ENCODE results near the gene HEPACAM2. TPM values are rescaled to one million over a fixed set of nuclear protein-coding genes. Genes with fewer than 3 reads are reported as not detected.
A peak's percentile ranks its signal among the peaks of the same experiment; 100 is the strongest.

Gene HEPACAM2
- not detected for total RNA-seq

DNA sequence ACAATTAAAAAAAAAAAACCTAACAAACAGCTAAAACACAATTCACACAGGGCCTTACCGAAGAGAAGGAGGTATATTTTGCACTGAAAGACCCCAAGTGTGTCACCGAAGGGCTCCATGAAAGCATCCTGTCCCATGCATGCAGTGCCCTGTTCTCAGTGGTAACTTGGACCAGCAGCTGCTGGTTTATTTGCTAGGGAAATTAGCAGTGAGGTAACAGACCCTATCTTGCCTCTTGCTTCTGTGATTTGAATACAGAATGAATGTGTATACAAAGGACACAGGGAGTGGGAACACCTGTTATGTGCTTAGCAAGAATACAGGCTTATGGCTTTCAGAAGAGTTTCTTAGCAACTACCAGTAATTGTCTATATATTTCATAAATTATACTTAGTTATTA, at the start of gene HEPACAM2:
Gene HEPACAM2 (minus strand): TSS at position 160 of the 400 bp plus-strand sequence.
- Mint-ChIP-seq H3K9me3 (no peaks in the 10 kb centered on the region), H3K4me3 (no peak within 1 kb of the TSS), H3K27ac (no peak within 1 kb of the TSS), H3K27me3 (peaks cover 26% of the 10 kb centered on the region), H3K4me1 (peaks cover 9% of the 10 kb centered on the region), H3K36me3 (no peaks in the 10 kb centered on the region)
- POLR2A ChIA-PET, result no interaction called here
- ATAC-seq (ENCODE audit: low read depth) (no peak), DNase-seq (no peak)

DNA sequence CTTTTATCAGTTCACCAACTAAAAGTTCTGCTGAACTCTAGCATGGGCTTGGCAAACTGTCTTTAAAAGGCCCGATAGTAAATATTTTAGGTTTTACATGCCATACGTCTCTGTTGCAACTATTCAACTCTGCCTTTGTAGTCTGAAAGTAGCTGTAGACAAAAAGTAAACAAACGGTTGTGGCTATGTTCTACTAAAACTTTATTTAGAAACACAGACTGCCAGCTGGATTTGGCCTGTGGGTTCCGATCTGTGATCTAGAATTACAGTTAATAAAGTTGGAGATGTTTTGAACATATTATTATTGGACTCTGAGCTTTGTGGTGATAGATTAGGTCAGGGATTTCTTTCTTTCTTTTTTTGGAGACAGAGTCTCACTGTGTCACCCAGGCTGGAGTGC, 39.0 kb upstream of the HEPACAM2 start:
- no peaks in the 10 kb centered on the region for H3K4me1 Mint-ChIP-seq
- no peak for DNase-seq
- peaks cover 4% of the 10 kb centered on the region for H3K36me3 Mint-ChIP-seq
- POLR2A ChIA-PET, result no interaction called here
- H3K9me3 Mint-ChIP-seq, result no peaks in the 10 kb centered on the region
- ATAC-seq (ENCODE audit: low read depth), result no peak
- H3K27me3 Mint-ChIP-seq, result no peaks in the 10 kb centered on the region
- H3K4me3 Mint-ChIP-seq, result no peak overlapping the region
- no peak overlapping the region for H3K27ac Mint-ChIP-seq

DNA sequence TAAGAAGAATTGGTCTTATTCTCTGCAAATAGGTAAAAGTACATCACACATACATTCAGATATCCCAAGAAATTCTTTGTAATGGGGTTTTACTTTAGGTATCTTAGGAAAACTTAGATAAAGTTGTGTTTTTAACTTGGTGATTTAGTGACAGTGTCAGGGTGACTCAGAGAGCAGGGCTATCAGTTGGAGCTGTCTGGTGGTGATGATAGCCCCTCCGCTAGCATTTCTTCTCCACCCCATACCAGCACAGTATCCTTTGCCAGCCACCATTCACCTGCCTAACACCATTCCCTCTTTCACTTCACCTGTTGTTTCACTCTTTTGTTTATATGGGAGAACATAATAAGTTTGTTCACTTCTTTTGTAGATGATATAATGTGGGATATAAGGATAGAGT, 36.3 kb upstream of the HEPACAM2 start:
- Mint-ChIP-seq H3K4me1 (no peaks in the 10 kb centered on the region), H3K9me3 (no peaks in the 10 kb centered on the region), H3K27ac (no peak overlapping the region), H3K27me3 (no peaks in the 10 kb centered on the region), H3K36me3 (peaks cover 3% of the 10 kb centered on the region), H3K4me3 (no peak overlapping the region)
- ATAC-seq (ENCODE audit: low read depth) (no peak), DNase-seq (no peak)
- POLR2A ChIA-PET, result no interaction called here

DNA sequence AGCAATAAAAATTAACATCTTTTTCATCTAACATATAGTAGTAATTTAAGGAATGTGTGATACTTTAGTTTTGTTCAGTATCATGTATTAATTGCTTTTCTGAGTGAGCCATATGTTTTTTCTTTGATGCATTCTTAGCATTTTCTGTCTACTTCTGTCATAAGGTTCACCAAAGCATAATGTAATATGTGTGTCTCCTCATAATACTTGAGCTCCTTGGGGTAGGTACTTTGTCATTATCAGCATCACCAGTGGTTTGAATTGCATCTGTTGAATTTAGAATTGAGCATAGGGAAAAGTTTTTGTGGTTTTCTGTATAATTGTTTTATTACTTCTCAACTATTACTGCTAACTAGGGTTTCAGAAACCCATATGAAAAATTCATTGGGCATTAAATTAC, 32.4 kb upstream of the HEPACAM2 start:
- DNase-seq (no peak), ATAC-seq (ENCODE audit: low read depth) (no peak)
- POLR2A ChIA-PET, result no interaction called here

DNA sequence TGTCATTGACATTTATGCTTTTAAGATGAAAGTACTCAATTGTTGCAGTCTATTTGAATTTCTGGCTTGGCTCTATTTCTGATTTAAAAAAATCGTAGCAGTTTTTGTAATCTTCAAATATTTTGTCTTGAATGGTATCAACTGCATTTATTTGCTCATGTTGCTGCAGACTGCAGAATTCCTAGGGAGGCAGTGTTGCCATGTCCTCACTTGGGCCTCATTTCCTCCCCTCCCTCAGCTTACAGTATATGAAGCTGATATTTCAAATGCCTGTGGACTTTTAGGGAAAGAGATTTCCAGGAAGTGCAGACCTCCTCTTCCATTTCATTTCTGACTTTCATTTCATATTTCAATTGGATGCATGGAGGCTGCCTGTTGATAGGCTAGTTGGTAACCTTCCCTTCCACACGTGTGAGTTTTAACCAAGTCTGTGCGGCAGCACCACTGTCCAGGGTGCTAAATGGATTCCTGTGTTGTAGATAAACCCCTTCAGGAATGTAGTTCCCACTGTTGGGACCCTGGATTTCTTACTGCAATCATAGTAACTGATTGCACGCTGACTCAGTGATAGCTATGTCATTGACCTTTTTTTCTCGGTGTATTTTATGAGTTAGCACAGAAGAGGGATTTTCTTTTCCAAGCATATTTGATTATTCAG, 23.4 kb upstream of the HEPACAM2 start:
- POLR2A ChIA-PET, result no interaction called here
- no peak for DNase-seq
- Mint-ChIP-seq H3K4me3 (no peak overlapping the region), H3K27ac (no peak overlapping the region), H3K36me3 (peaks cover 2% of the 10 kb centered on the region), H3K4me1 (peaks cover 3% of the 10 kb centered on the region), H3K9me3 (no peaks in the 10 kb centered on the region), H3K27me3 (no peaks in the 10 kb centered on the region)
- no peak for ATAC-seq (ENCODE audit: low read depth)

More for the DNA sequence above, 32.4 kb upstream of the HEPACAM2 start:
- Mint-ChIP-seq H3K4me1 (no peaks in the 10 kb centered on the region), H3K27ac (no peak overlapping the region), H3K4me3 (no peak overlapping the region), H3K27me3 (no peaks in the 10 kb centered on the region), H3K9me3 (no peaks in the 10 kb centered on the region), H3K36me3 (peaks cover 3% of the 10 kb centered on the region)

GRCh38 chr7:93245525-93246432, 19.5 kb upstream of the HEPACAM2 start:
- DNase-seq (no peak), ATAC-seq (ENCODE audit: low read depth) (no peak)
- Mint-ChIP-seq H3K36me3 (peaks cover 2% of the 10 kb centered on the region), H3K4me3 (no peak overlapping the region), H3K27ac (no peak overlapping the region), H3K27me3 (no peaks in the 10 kb centered on the region), H3K9me3 (no peaks in the 10 kb centered on the region), H3K4me1 (peaks cover 3% of the 10 kb centered on the region)
- POLR2A ChIA-PET, result no interaction called here

DNA sequence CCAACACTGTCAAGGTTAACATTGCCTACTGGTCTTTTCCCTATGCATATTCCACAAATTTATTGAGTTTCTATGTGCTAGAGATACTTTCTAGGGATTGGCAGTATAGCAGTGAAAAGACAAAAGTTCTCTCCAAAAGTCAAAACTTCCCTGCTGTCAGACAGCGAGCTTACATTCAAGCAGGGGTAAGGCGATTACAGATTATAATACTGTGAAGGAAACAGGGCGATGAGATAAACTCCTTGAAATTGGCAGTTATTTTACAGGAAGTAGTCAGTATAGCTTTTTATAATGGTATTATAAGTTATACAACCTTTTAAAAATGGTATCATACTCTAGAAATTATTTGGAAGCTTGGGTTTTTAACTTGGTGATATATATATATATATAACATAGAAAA, 15.8 kb upstream of the HEPACAM2 start:
- Mint-ChIP-seq H3K4me1 (peaks cover 3% of the 10 kb centered on the region), H3K4me3 (no peak overlapping the region), H3K27ac (no peak overlapping the region), H3K9me3 (no peaks in the 10 kb centered on the region), H3K36me3 (no peaks in the 10 kb centered on the region), H3K27me3 (no peaks in the 10 kb centered on the region)
- POLR2A ChIA-PET, result no interaction called here
- DNase-seq (no peak), ATAC-seq (ENCODE audit: low read depth) (no peak)

- no peaks in the 10 kb centered on the region for H3K4me1 Mint-ChIP-seq
- DNase-seq, result no peak
- no peak overlapping the region for H3K27ac Mint-ChIP-seq
- H3K36me3 Mint-ChIP-seq, result no peaks in the 10 kb centered on the region
- H3K4me3 Mint-ChIP-seq, result no peak overlapping the region
- ATAC-seq (ENCODE audit: low read depth), result no peak
- H3K9me3 Mint-ChIP-seq, result no peaks in the 10 kb centered on the region
- POLR2A ChIA-PET, result no interaction called here
- no peaks in the 10 kb centered on the region for H3K27me3 Mint-ChIP-seq
These were observed 13.6 kb upstream of the HEPACAM2 start for GRCh38 chr7:93239824-93240223.

GRCh38 chr7:93238748-93239147, 12.5 kb upstream of the HEPACAM2 start:
- H3K27ac Mint-ChIP-seq, result no peak overlapping the region
- POLR2A ChIA-PET, result no interaction called here

GRCh38 chr7:93238131-93238530, 11.9 kb upstream of the HEPACAM2 start:
- Mint-ChIP-seq H3K9me3 (no peaks in the 10 kb centered on the region), H3K36me3 (no peaks in the 10 kb centered on the region), H3K4me3 (no peak overlapping the region), H3K27ac (no peak overlapping the region), H3K4me1 (peaks cover 4% of the 10 kb centered on the region), H3K27me3 (no peaks in the 10 kb centered on the region)
- no peak for DNase-seq
- no peak for ATAC-seq (ENCODE audit: low read depth)
- POLR2A ChIA-PET, result no interaction called here

More at GRCh38 chr7:93238748-93239147, 12.5 kb upstream of the HEPACAM2 start:
- Mint-ChIP-seq H3K4me3 (no peak overlapping the region), H3K27me3 (no peaks in the 10 kb centered on the region), H3K4me1 (peaks cover 2% of the 10 kb centered on the region), H3K9me3 (no peaks in the 10 kb centered on the region), H3K36me3 (no peaks in the 10 kb centered on the region)
- no peak for DNase-seq
- no peak for ATAC-seq (ENCODE audit: low read depth)

DNA sequence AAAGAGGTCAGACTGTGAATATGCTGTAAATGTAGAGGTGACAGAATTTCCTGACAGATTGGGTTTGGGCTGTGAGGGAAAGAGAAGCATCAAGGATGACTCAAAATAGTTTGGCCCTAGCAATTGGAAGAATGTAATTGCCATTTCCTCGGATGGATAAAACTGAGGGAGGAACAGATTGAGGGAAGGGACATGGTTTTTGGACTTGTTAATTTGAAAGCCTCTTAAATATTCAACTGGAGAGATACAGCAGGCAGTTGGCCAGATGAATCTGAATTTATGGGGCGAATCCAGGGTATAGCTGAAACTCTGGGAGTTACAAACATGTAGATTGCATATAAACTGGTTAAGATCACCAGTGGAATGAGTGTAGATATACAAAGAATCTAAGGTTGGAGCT, 9.3 kb upstream of the HEPACAM2 start:
- Mint-ChIP-seq H3K4me1 (peaks cover 7% of the 10 kb centered on the region), H3K4me3 (no peak overlapping the region), H3K27ac (no peak overlapping the region), H3K9me3 (no peaks in the 10 kb centered on the region), H3K36me3 (no peaks in the 10 kb centered on the region), H3K27me3 (no peaks in the 10 kb centered on the region)
- no peak for ATAC-seq (ENCODE audit: low read depth)
- POLR2A ChIA-PET, result no interaction called here
- DNase-seq, result no peak

GRCh38 chr7:93232673-93233018, 6.4 kb upstream of the HEPACAM2 start:
- H3K4me3 Mint-ChIP-seq, result peak overlapping the region; percentile 95
- peaks cover 15% of the 10 kb centered on the region for H3K4me1 Mint-ChIP-seq
- peaks cover 2% of the 10 kb centered on the region for H3K27me3 Mint-ChIP-seq
- H3K36me3 Mint-ChIP-seq, result no peaks in the 10 kb centered on the region
- H3K27ac Mint-ChIP-seq, result peak overlapping the region; percentile 96
- H3K9me3 Mint-ChIP-seq, result no peaks in the 10 kb centered on the region
- POLR2A ChIA-PET, result interaction anchor here (1.2 to 1.6 kb wide), 4 partner anchors 9 to 785 kb away, joined by 4 to 8 read pairs (median 5); partner anchors contain the start of genes GATAD1, PEX1, RBM48 and SAMD9
- ATAC-seq (ENCODE audit: low read depth) (no peak), DNase-seq (no peak)

DNA sequence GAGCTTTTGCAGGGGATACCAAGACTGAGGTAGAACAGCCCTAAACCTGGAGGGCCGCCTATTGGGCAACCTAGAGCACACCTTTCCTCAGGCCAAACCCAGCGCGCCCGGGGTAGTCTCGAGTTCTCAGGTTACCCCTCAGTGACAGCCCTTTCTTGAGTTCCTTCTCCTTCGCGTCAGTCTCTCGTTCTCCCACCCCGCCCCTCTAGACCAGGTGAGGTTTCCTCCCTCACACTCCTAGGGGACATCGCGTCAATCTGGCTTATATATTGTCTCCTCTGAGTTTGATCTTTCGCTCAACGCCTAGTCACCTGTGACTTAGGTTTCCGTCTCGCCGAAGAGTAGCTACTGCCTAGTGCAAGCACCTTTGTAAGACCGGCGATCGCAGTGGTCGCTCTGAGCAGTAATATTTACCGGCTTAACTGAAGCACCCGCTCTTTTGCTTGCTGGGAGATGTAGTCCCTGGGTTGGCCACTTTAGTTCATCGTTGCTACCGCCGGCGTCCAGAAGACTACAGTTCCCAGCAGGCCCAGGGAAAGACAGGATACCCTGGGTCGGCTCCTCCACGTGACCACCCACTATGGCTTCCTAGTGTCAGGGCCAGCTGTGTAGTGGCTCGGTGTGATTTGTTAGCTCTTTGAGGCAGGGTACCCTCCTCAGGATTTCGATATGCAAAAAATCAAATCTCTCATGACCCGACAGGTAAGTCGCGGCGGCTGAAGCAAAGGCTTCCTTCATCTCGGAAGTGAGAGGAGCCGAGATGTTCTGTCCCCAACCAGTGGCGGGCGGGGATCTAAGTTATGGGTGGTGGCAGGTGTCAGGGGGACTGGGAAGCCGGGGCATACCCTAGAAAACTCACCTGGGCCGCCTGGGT, 5.8 kb upstream of the HEPACAM2 start, which contains the start of gene VPS50:
Gene VPS50 (plus strand): TSS at position 568 of the 874 bp plus-strand sequence. CDS start 102 bp downstream, at position 670.
- H3K27me3 Mint-ChIP-seq, result peaks cover 2% of the 10 kb centered on the region
- no peaks in the 10 kb centered on the region for H3K36me3 Mint-ChIP-seq
- peak within 1 kb of the TSS; percentile 96 for H3K27ac Mint-ChIP-seq
- H3K9me3 Mint-ChIP-seq, result no peaks in the 10 kb centered on the region
- peak; percentile 98 for ATAC-seq (ENCODE audit: low read depth)
- H3K4me1 Mint-ChIP-seq, result peaks cover 15% of the 10 kb centered on the region
- POLR2A ChIA-PET, result interaction anchor here (1.2 to 1.6 kb wide), 4 partner anchors 9 to 785 kb away, joined by 4 to 8 read pairs (median 5); partner anchors contain the start of genes GATAD1, PEX1, RBM48 and SAMD9
- peak; percentile 83 for DNase-seq
- peak within 1 kb of the TSS; percentile 95 for H3K4me3 Mint-ChIP-seq

Measured in activated naive CD8-positive, alpha-beta T cell treated with anti-CD3 and anti-CD28 coated beads, Interleukin-2, amount 10 ng/mL, durations not matched to agents 7 days and 5 days (primary cell).